ES-I3 (cell line): Measurements from ENCODE around the gene CUEDC2.

Experiments used
- H3K36me3 ChIP-seq: 2 replicates; pipeline ENCODE4 v1.6.1; 2013; ENCODE audit warnings: mild to moderate bottlenecking, low read length, control low read depth, moderate library complexity; ENCODE audit not compliant: insufficient read depth
- H3K4me1 ChIP-seq: 2 replicates; pipeline ENCODE4 v1.6.1; 2013; ENCODE audit warnings: mild to moderate bottlenecking, control low read depth, low read length; ENCODE audit not compliant: insufficient read depth
- H3K9ac ChIP-seq: 2 replicates; pipeline ENCODE4 v1.6.1; 2013; ENCODE audit warnings: low read depth, mild to moderate bottlenecking, low read length, moderate library complexity
- H3K9me3 ChIP-seq: 2 replicates; pipeline ENCODE4 v1.6.1; 2013; ENCODE audit warnings: mild to moderate bottlenecking, low read length, moderate library complexity; ENCODE audit not compliant: control insufficient read depth, insufficient read depth

The CUEDC2 gene

GRCh38 chr10:102395400-102396316, 36.7 kb downstream of the CUEDC2 start, which contains the start of gene NFKB2:
Gene NFKB2, plus strand, starts transcription at chr10:102395705. Its CDS starts 255 bp downstream, at chr10:102395960.
- H3K4me1 ChIP-seq: peaks cover 18% of the 10 kb centered on the region
- H3K9ac ChIP-seq: peak within 1 kb of the TSS; percentile 81
- H3K36me3 ChIP-seq: no peaks in the 10 kb centered on the region
- no peaks in the 10 kb centered on the region for H3K9me3 ChIP-seq

- peak overlapping the region; percentile 81 for H3K9ac ChIP-seq
- H3K4me1 ChIP-seq: peaks cover 21% of the 10 kb centered on the region
- H3K36me3 ChIP-seq: no peaks in the 10 kb centered on the region
- H3K9me3 ChIP-seq: no peaks in the 10 kb centered on the region
These were observed 37.5 kb downstream of the CUEDC2 start for GRCh38 chr10:102394801-102395399.

- H3K9ac ChIP-seq: peak overlapping the region; percentile 81; the same call in 1 of the 2 replicates
- no peaks in the 10 kb centered on the region for H3K36me3 ChIP-seq
These were observed 38.1 kb downstream of the CUEDC2 start for GRCh38 chr10:102394079-102394800.

DNA sequence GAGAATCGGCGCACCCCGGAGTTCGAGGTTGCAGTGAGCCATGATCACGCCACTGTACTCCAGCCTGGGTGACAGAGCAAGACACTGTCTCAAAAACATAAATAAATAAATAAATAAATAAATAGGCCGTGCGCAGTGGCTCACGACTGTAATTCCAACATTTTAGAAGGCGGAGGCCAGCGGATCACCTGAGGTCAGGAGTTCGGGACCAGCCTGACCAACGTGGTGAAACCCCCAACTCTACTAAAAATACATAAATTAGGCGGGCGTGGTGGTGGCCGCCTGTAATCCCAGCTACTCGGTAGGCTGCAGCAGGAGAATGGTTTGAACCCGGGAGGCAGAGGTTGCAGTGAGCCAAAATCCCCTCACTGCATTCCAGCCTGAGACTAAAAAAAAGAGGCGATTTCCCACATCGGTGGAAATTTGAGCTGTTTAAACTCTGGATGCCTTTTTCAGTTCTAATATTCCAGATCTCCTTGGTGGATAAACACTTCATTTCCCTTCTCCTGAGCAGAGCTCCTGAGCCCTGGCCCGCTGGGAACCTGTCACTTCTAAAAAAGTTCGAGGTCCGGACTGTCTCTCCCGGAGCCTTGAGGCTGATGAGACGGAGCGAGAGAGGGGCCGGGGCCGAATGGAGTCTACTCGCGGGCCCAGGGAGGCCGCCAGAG, 38.8 kb downstream of the CUEDC2 start:
- Histone ChIP-seq H3K9ac (peak overlapping the region; percentile 81), H3K36me3 (no peaks in the 10 kb centered on the region), H3K9me3 (no peaks in the 10 kb centered on the region), H3K4me1 (peaks cover 18% of the 10 kb centered on the region)

More at GRCh38 chr10:102394079-102394800, 38.1 kb downstream of the CUEDC2 start:
- H3K4me1 ChIP-seq: peaks cover 18% of the 10 kb centered on the region
- H3K9me3 ChIP-seq: no peaks in the 10 kb centered on the region

DNA sequence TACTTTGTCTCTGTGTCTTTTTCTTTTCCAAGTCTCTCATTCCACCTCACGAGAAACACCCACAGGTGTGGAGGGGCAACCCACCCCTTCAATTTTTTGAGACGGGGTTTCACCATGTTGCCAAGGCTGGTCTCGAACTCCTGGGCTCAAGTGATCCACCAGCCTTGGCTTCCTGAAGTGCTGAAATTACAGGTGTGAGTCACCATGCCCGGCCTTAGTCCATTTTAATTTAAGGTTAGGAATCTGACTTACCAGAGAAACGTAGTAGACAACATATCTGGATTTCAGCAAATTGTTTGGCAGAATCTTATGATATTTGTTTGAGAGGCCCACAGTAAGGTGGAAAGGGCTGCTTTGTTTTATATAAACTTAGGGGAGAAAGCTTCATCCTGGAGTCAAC, 40.1 kb downstream of the CUEDC2 start:
- Histone ChIP-seq H3K36me3 (no peaks in the 10 kb centered on the region), H3K9ac (no peak overlapping the region; the same call in 1 of the 2 replicates), H3K9me3 (no peaks in the 10 kb centered on the region), H3K4me1 (peaks cover 18% of the 10 kb centered on the region)

DNA sequence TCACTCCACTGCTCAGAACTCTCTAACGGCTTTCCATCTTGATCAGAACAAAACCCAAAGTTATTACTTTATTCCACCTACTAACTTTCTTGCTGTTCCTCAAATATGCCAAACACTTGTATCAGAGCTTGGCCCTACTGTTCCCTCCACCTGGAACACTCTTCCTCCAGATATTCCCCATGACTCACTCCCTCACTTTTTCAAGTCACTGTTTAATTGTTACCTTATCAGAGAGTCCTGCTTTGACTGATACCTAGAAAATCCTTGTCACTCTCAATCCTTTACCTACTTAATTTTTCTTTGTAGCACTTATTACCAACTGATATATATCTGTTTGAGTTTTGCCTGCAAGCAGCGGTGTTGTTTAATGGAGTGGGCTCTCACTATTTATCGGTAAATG, 42.5 kb downstream of the CUEDC2 start:
- H3K9me3 ChIP-seq: no peaks in the 10 kb centered on the region
- H3K36me3 ChIP-seq: no peaks in the 10 kb centered on the region
- peaks cover 18% of the 10 kb centered on the region for H3K4me1 ChIP-seq
- no peak overlapping the region for H3K9ac ChIP-seq

DNA sequence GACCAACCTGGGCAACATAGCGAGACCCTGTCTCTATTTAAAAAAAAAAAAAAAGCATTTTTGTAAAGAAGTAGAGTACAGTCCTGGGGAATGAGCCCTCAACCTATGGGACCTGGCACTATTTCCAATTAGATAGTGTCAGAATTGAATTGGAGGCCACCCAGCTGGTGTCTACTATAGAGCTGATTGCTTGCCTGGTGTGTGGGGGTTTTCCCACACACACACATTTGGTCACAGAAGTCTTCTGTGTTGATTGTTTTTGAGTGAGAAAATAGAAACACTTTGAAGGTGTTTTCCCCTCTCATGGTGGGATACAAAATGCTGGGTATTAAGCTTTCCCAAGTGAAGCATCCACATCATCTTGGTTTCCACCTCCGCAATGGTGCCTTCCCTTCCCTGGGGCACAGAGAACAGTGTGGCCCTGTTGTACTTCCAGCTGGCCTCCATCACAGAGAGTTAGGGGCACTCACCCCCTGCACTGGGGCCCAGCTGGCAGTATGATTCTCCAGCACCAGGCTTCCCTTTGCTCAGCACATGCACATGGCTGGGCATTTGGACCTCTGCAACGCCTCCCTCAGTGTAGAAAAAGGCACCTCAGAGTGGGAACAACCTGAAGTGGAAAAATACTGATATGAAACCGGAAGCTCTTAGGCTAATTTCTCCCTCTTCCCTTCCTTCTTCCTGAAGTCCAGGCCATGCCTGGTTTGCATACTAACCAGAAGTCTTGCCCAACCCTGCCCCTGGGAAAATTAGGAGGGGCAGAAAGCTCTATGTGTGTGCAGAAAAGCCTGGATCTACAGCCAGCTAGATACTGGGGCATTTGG, 47.6 kb downstream of the CUEDC2 start:
- H3K9ac ChIP-seq: no peak overlapping the region
- peaks cover 3% of the 10 kb centered on the region; the same call in 1 of the 2 replicates for H3K36me3 ChIP-seq
- H3K4me1 ChIP-seq: no peaks in the 10 kb centered on the region
- H3K9me3 ChIP-seq: no peaks in the 10 kb centered on the region

- H3K9ac ChIP-seq: no peak overlapping the region
- peaks cover 5% of the 10 kb centered on the region; the same call in 1 of the 2 replicates for H3K36me3 ChIP-seq
- H3K4me1 ChIP-seq: no peaks in the 10 kb centered on the region
- no peaks in the 10 kb centered on the region for H3K9me3 ChIP-seq
These were observed 48.3 kb downstream of the CUEDC2 start for GRCh38 chr10:102384053-102384452.

GRCh38 chr10:102382871-102383270, 49.5 kb downstream of the CUEDC2 start:
- Histone ChIP-seq H3K36me3 (peaks cover 5% of the 10 kb centered on the region; the same call in 1 of the 2 replicates), H3K4me1 (no peaks in the 10 kb centered on the region), H3K9ac (no peak overlapping the region), H3K9me3 (no peaks in the 10 kb centered on the region)

DNA sequence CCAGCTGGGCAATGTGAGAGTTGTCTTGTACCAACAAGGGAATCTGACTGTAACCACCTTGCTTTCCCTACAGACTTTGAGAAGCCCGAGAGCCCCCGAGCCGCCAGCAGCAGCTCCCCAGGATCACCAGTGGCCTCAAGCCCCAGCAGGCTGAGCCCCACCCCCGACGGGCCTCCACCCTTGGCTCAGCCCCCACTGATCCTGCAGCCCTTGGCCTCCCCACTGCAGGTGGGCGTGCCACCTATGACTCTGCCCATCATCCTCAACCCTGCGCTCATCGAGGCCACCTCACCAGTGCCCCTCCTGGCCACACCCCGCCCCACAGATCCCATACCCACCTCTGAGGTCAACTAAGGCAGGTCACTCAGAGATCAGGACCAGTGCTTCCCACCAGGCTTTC, 50.4 kb downstream of the CUEDC2 start:
- Histone ChIP-seq H3K36me3 (peaks cover 5% of the 10 kb centered on the region; the same call in 1 of the 2 replicates), H3K4me1 (no peaks in the 10 kb centered on the region), H3K9ac (no peak overlapping the region), H3K9me3 (no peaks in the 10 kb centered on the region)

DNA sequence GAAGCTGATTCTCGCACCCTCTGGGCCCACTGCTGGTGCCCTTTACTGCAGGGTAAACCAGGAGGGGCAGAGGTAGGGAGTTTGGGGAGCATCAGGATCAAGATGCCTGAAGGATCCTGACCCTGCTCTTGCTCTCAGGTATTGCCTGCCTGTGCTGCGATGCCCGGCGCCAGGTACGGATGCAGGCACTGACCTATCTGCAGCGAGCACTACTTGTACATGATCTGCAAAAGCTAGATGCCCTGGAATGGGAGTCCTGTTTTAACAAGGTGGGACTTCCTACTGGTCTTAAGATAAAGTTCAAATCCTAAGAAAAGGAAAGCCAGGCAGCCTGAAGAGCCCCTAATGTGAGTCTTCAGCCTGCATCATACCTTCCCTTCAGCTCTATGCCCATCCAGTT, 53.0 kb downstream of the CUEDC2 start:
- H3K4me1 ChIP-seq: no peaks in the 10 kb centered on the region
- peaks cover 5% of the 10 kb centered on the region; the same call in 1 of the 2 replicates for H3K36me3 ChIP-seq
- H3K9ac ChIP-seq: no peak overlapping the region
- H3K9me3 ChIP-seq: no peaks in the 10 kb centered on the region

DNA sequence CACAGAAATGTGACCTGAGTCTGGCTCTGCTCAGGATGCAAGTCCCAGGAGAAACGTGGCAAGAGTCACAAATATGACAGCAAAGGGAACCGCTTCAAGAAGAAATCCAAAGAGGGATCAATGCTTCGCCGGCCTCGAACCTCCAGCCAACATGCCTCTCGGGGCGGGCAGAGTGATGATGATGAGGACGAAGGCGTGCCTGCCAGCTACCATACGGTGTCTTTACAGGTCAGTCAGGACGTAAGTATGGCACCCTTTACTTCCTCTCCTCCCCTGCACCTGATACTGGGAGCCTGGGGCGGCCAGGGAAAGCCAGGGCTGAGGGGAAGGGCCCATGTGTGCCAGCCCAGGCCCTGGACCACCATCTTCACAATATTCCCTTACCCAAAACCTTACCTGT, 55.5 kb downstream of the CUEDC2 start:
- no peaks in the 10 kb centered on the region for H3K4me1 ChIP-seq
- H3K9me3 ChIP-seq: no peaks in the 10 kb centered on the region
- peaks cover 5% of the 10 kb centered on the region; the same call in 1 of the 2 replicates for H3K36me3 ChIP-seq
- H3K9ac ChIP-seq: no peak overlapping the region

DNA sequence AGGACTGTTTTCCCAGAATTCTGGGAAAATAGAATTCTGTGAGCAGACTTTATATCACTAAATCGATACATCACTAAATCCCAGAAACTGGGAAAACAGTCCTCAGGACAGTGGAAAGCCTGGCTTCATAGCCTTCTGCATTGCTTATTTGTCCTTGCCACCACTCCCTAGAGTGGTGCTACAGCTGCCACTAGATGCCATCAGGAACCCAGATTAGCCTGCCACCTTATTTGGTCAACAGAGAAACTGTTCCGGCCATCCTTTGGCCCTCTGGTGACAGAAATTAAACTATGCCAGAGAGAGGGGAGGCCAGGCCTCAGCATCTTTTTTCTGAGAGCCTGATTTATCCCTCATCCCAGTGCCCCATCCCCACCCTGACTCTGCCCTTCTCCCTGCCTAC, 56.5 kb downstream of the CUEDC2 start:
- Histone ChIP-seq H3K4me1 (no peaks in the 10 kb centered on the region), H3K36me3 (peaks cover 7% of the 10 kb centered on the region), H3K9ac (no peak overlapping the region), H3K9me3 (no peaks in the 10 kb centered on the region)
